ENCODE data around the gene SCAF4. TPM values are rescaled to one million over a fixed set of nuclear protein-coding genes. Genes with fewer than 3 reads are reported as not detected.

SCAF4 gene
- total RNA-seq, result 4.8 and 7.5 TPM in 2 replicates

GRCh38 chr21:31731857-31732596 lies at the start of gene SCAF4:
SCAF4 (minus strand) TSS chr21:31732118; CDS start chr21:31731692, 426 bp downstream.

GRCh38 chr21:31659536-31660258 lies 72.2 kb downstream of the SCAF4 start, which contains the start of gene SOD1:
SOD1 (plus strand) TSS chr21:31659693; CDS start chr21:31659770, 77 bp downstream.

Other genes starting within 250 kb of the SCAF4 start
- 371 and 400 TPM in 2 replicates for gene SOD1, start 72.4 kb downstream of the SCAF4 start, total RNA-seq
- gene HUNK, start 140.9 kb upstream of the SCAF4 start, total RNA-seq, result under 0.01 TPM in 2 replicates